OCI-LY7 (cell line): ENCODE measurements around the gene VKORC1. TPM values are rescaled to one million over a fixed set of nuclear protein-coding genes. Genes with fewer than 3 reads are reported as not detected.

Source experiments
- BruUV-seq: library from RNA; stranded (reverse); fragments of 400-500 nt; replicated peaks from 2 replicates; lab custom pipeline; 2021; lab: Mats Ljungman, UMichigan
- CTCF ChIA-PET: fragments of 300-600 bp; sonication (Branson Sonifier 250); formaldehyde crosslinking; loops from one replicate; lab custom pipeline; 2022; ENCODE audit warnings: antibody characterized with exemption; ENCODE audit not compliant: unreplicated experiment; lab: Charles Lee
- POLR2A ChIA-PET: fragments of 300-600 bp; sonication (Branson Sonifier 250); formaldehyde crosslinking; loops from one replicate; lab custom pipeline; 2022; ENCODE audit warnings: antibody characterized with exemption; lab: Charles Lee
- DNase-seq: peaks from one replicate; pipeline ENCODE4 v3.0.0-alpha.2; 2015; ENCODE audit warnings: low spot score
- H2AFZ ChIP-seq: fragments of 200-600 bp; sonication (generic), shearing (Covaris generic); 2 replicates; pipeline ENCODE4 v1.6.1; 2014; ENCODE audit warnings: mild to moderate bottlenecking, antibody characterized with exemption, low read length, moderate library complexity
- H3K27ac ChIP-seq: fragments of 200-600 bp; sonication (generic); 2 replicates; pipeline ENCODE4 v1.5.1; 2014; ENCODE audit warnings: mixed run types, low read depth, mild to moderate bottlenecking, moderate library complexity, low read length, inconsistent platforms; ENCODE audit not compliant: poor library complexity, severe bottlenecking
- H3K36me3 ChIP-seq: fragments of 200-600 bp; sonication (generic); 2 replicates; pipeline ENCODE4 v1.6.1; 2014; ENCODE audit warnings: mild to moderate bottlenecking, antibody characterized with exemption, low read length, moderate library complexity, mixed read lengths; ENCODE audit not compliant: insufficient read depth
- H3K4me1 ChIP-seq: fragments of 200-600 bp; sonication (generic); 2 replicates; pipeline ENCODE4 v1.5.1; 2014; ENCODE audit warnings: mild to moderate bottlenecking, low read length; ENCODE audit not compliant: insufficient read depth, poor library complexity, severe bottlenecking
- H3K4me2 ChIP-seq: fragments of 200-600 bp; sonication (generic); 2 replicates; pipeline ENCODE4 v1.6.1; 2014; ENCODE audit warnings: mild to moderate bottlenecking, low read length
- H3K4me3 ChIP-seq: fragments of 200-600 bp; sonication (generic); 2 replicates; pipeline ENCODE4 v1.5.1; 2014; ENCODE audit warnings: mild to moderate bottlenecking, low read depth, low read length; ENCODE audit not compliant: poor library complexity, severe bottlenecking
- H3K79me2 ChIP-seq: fragments of 200-600 bp; sonication (generic); 2 replicates; pipeline ENCODE4 v1.6.1; 2016; ENCODE audit warnings: low read depth, mild to moderate bottlenecking, low read length, moderate library complexity, mixed read lengths; ENCODE audit not compliant: insufficient read depth
- H3K9me2 ChIP-seq: fragments of 200-600 bp; sonication (generic); 2 replicates; pipeline ENCODE4 v1.6.1; 2016; ENCODE audit warnings: mild to moderate bottlenecking, low read length, mixed read lengths; ENCODE audit not compliant: insufficient read depth
- H3K9me3 ChIP-seq: fragments of 200-600 bp; sonication (generic); 2 replicates; pipeline ENCODE4 v1.6.1; 2014; ENCODE audit warnings: mild to moderate bottlenecking, mixed run types, low read length, mixed read lengths
- H4K20me1 ChIP-seq: fragments of 200-600 bp; sonication (generic); 2 replicates; pipeline ENCODE4 v1.6.1; 2014; ENCODE audit warnings: mild to moderate bottlenecking, antibody characterized with exemption, low read length, moderate library complexity, mixed read lengths; ENCODE audit not compliant: insufficient read depth
- EZH2phosphoT487 ChIP-seq: fragments of 200-600 bp; sonication (generic); IDR thresholded peaks from 2 replicates; pipeline ENCODE4 v1.6.1; 2018; ENCODE audit warnings: low read depth, borderline replicate concordance, mild to moderate bottlenecking, mixed run types, antibody characterized with exemption, low read length, moderate library complexity, mixed read lengths
- intact Hi-C: fragments of 100-400 bp; cut with micrococcal nuclease; formaldehyde crosslinking; loops from one replicate; pipeline ENCODE4 v1.10.0; 2022; ENCODE audit not compliant: unreplicated experiment
- total RNA-seq, 2 experiments: library from RNA; depleted of rRNA in 1 of 2; stranded (reverse); fragments of >200 nt in 1 of 2; shearing (Covaris generic) in 1 of 2; gene quantifications; 2 replicates each; pipeline ENCODE4 v1.2.3, GENCODE V29; 2014 to 2022
- TF ChIP-seq, protein P1 (sequence below): fragments of 200-600 bp; sonication (generic); conservative IDR thresholded peaks from 2 replicates; pipeline ENCODE4 v1.5.1; 2014; ENCODE audit warnings: mild to moderate bottlenecking, antibody characterized with exemption, low read length, moderate library complexity, mixed read lengths

Gene VKORC1
- total RNA-seq, 2 experiments from 2014 or later = 69.3 to 70.2 TPM

DNA sequence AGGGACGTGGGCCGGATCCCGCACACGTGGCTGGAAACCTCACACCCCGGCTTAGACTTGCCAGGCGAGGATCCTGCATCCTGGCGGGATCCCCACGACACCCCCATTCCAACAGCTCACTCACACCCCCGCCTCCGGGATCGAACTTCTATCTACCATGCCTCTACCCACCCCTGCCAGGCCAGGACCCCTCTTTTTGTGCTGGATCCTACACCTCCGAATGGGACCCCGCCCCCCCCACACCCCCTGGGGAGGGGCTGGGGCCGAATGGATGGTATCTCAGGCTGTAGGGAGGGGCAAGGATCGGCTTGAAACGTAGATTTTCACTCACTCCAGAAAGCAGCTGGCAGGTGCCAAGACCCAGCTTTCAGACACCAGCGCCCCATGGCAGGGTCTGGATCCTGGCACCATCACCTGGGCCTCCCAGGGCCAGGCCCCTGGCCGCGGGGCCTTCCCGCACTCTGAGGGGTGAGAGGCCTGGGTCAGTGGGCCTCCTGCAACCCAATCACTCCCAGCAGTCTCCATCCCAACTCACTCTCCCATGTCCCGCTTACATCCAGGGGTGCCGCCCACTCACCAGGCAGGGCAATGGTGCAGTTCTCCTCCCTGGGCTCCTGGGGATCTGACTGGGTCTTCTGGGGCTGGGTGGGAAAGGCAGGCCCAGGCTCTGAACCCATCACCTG lies 48.6 kb upstream of the VKORC1 start:
- ChIA-PET POLR2A (interaction anchor here (0.6 to 2.2 kb wide), 3 partner anchors 26 to 92 kb away, joined by 4 to 16 read pairs (median 4); partner anchors contain the start of genes FUS and KAT8), CTCF (no interaction called here)
- no peaks in the 10 kb centered on the region for H3K9me3 ChIP-seq
- TF ChIP-seq, protein P1, sequence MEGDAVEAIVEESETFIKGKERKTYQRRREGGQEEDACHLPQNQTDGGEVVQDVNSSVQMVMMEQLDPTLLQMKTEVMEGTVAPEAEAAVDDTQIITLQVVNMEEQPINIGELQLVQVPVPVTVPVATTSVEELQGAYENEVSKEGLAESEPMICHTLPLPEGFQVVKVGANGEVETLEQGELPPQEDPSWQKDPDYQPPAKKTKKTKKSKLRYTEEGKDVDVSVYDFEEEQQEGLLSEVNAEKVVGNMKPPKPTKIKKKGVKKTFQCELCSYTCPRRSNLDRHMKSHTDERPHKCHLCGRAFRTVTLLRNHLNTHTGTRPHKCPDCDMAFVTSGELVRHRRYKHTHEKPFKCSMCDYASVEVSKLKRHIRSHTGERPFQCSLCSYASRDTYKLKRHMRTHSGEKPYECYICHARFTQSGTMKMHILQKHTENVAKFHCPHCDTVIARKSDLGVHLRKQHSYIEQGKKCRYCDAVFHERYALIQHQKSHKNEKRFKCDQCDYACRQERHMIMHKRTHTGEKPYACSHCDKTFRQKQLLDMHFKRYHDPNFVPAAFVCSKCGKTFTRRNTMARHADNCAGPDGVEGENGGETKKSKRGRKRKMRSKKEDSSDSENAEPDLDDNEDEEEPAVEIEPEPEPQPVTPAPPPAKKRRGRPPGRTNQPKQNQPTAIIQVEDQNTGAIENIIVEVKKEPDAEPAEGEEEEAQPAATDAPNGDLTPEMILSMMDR = 0 out of 2 replicates have a peak, but pooled peaks have one; percentile 6
- no peak for TF ChIP-seq EZH2phosphoT487
- no TSS peak for BruUV-seq
- peak overlapping the region; percentile 62 for H3K4me3 ChIP-seq
- H3K9me2 ChIP-seq = no peaks in the 10 kb centered on the region
- H4K20me1 ChIP-seq = no peaks in the 10 kb centered on the region
- H3K4me1 ChIP-seq = peaks cover 16% of the 10 kb centered on the region
- no peak overlapping the region for H3K27ac ChIP-seq
- peak overlapping the region; percentile 90 for H2AFZ ChIP-seq
- intact Hi-C loops = loop anchor here (2.0 kb wide), 1 partner anchor 34 kb away; the partner anchor contains the start of gene BCKDK
- no peak for DNase-seq
- H3K4me2 ChIP-seq = peak overlapping the region; percentile 72
- H3K36me3 ChIP-seq = no peaks in the 10 kb centered on the region
- no peaks in the 10 kb centered on the region for H3K79me2 ChIP-seq

DNA sequence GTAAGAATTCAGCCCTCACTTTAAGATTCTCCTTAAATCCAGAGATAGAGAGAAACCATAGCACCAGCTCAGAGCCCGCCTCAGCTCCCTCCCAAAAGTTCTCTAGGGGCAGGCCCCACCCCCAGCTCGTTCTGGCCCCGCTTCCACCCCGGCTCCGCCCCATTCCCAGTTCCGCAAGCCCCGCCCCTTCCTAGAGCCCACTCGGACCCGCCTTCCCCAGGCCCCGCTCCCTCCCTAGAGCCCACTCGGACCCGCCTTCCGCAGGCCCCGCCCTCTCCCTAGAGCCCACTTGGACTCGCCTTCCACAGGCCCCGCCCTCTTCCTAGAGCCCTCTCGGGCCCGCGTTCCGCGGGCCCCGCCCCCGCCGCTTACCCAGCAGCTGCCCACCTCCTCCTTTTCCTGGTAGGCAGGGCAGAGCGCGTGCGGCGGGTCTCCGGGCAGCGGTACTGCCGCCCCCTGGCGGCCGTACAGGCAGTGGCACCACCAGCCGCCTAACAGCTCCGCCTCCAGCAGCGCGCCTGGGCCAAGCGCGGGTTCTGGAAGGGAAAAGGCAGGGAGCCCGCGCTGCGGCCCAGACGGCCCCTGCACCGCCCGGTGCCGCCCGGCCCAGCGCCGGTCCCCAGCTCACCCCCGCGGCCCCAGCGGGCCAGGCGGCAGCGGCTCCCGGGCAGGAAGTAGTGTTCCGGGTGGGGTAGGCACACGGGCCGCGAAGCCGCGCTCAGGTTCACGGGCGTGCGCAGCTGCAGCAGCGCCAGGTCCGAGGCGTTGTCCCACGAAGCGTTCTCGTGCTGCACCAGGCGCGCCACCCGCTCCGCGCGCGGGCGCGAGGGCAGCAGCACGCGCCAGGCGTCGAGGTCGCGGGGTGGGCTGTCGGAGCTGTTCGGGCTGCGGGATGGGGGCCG lies 47.8 kb upstream of the VKORC1 start:
- peak overlapping the region; percentile 72 for H3K4me2 ChIP-seq
- intact Hi-C loops = loop anchor here (1.0 to 2.0 kb wide), 8 partner anchors 25 to 317 kb away; partner anchors contain the start of genes ARMC5, BCKDK, KAT8 and VKORC1
- H3K4me3 ChIP-seq = peak overlapping the region; percentile 62
- H3K9me2 ChIP-seq = no peaks in the 10 kb centered on the region
- no peaks in the 10 kb centered on the region for H3K9me3 ChIP-seq
- peak overlapping the region; percentile 90 for H2AFZ ChIP-seq
- H3K27ac ChIP-seq = peak overlapping the region; percentile 23
- no peaks in the 10 kb centered on the region for H3K79me2 ChIP-seq
- H4K20me1 ChIP-seq = no peaks in the 10 kb centered on the region
- ChIA-PET POLR2A (interaction anchor here (0.6 to 2.2 kb wide), 10 partner anchors 9 to 730 kb away, joined by 3 to 16 read pairs (median 4); partner anchors contain the start of genes BCKDK, FUS and KAT8), CTCF (interaction anchor here (0.6 to 1.0 kb wide), 6 partner anchors 15 to 94 kb away, joined by 3 to 8 read pairs (median 4); partner anchors contain the start of genes FUS and KAT8)
- peaks cover 16% of the 10 kb centered on the region for H3K4me1 ChIP-seq
- BruUV-seq = no TSS peak
- H3K36me3 ChIP-seq = no peaks in the 10 kb centered on the region
- peak; percentile 99 for DNase-seq
- TF ChIP-seq EZH2phosphoT487 = no peak
- TF ChIP-seq, protein P1 = peak; percentile 89
